ENCODE results near the gene MYOCD.

- TF ChIP-seq NFATC3 (CRISPR knock-in tag; IDR thresholded peaks at IDR 0.05) (no peak), ZFYVE20 (CRISPR knock-in tag; IDR thresholded peaks at IDR 0.05; ENCODE audit: borderline replicate concordance, low read depth) (no peak)
Observed at GRCh38 chr17:12656354-12656753, 9.3 kb upstream of the MYOCD start.

All from HepG2 (cell line).